Heart left ventricle (tissue), 16 donors: ENCODE measurements around the gene LPP. TPM values are rescaled to one million over a fixed set of nuclear protein-coding genes. Genes with fewer than 3 reads are reported as not detected.
A peak's percentile ranks its signal among the peaks of the same experiment; 100 is the strongest.

Experiments
- ATAC-seq, 4 donors: fragments of 200-7000 bp; cut with Tn5 transposase; one replicate each; pipeline ENCODE4 v1.9.1; 2020 to 2022; ENCODE audit warnings: moderate library complexity in 4 of 4, mild to moderate bottlenecking in 3 of 4, moderate number of reproducible peaks in 1 of 4
- DNase-seq, 5 donors: peaks; one replicate each; pipeline ENCODE4 v3.0.0-alpha.2; 2020
- H3K27ac ChIP-seq, 12 donors: fragments of 200-600 bp; sonication (generic) in 4 of 12; one replicate each; pipeline versions ENCODE4 v1.5.0 to v1.8.0; 2016 to 2022; ENCODE audit warnings: mild to moderate bottlenecking in 2 of 12
- H3K27me3 ChIP-seq, 9 donors: fragments of 200-600 bp; sonication (generic) in 2 of 9; one replicate each; pipeline versions ENCODE4 v1.5.1 to v1.8.0; 2016 to 2022; ENCODE audit warnings: mild to moderate bottlenecking in 3 of 9
- H3K36me3 ChIP-seq, 9 donors: fragments of 200-600 bp; sonication (generic) in 2 of 9; one replicate each; pipeline versions ENCODE4 v1.5.0 to v1.8.0; 2018 to 2022; ENCODE audit warnings: mild to moderate bottlenecking in 2 of 9
- H3K4me1 ChIP-seq, 12 donors: fragments of 200-600 bp; sonication (generic) in 4 of 12; one replicate each; pipeline versions ENCODE4 v1.5.0 to v1.8.0; 2016 to 2022; ENCODE audit warnings: mild to moderate bottlenecking in 3 of 12
- H3K4me3 ChIP-seq, 12 donors: fragments of 200-600 bp; sonication (generic) in 4 of 12; one replicate each; pipeline versions ENCODE4 v1.5.0 to v1.8.0; 2017 to 2022; ENCODE audit warnings: mild to moderate bottlenecking in 9 of 12, moderate library complexity in 4 of 12
- H3K9me3 ChIP-seq, 12 donors: fragments of 200-600 bp; sonication (generic) in 4 of 12; one replicate each; pipeline versions ENCODE4 v1.5.0 to v1.8.0; 2016 to 2022; ENCODE audit warnings: mild to moderate bottlenecking in 1 of 12
- CTCF ChIP-seq, 12 donors: fragments of 200-600 bp; sonication (generic) in 4 of 12; IDR thresholded peaks; one replicate each; pipeline versions ENCODE4 v1.5.0 to v1.8.0; 2018 to 2022; ENCODE audit warnings: antibody characterized with exemption in 12 of 12, mild to moderate bottlenecking in 5 of 12
- POLR2A ChIP-seq, 2 donors: fragments of 450-650 bp; IDR thresholded peaks; one replicate each; pipeline ENCODE4 v1.6.1; 2017; ENCODE audit warnings: antibody characterized with exemption in 2 of 2, mild to moderate bottlenecking in 2 of 2, moderate library complexity in 2 of 2
- WGBS, 4 donors: extraction: QIAGEN DNeasy Blood & Tissue Kit in 2 of 4; methylation state at CpG; one replicate each; pipeline versions ENCODE4 v1.1.5 to v1.1.7; 2013 to 2018; 5-methylcytosine and 5-hydroxymethylcytosine counted together
- intact Hi-C, 10 donors: fragments of 100-400 bp; cut with DNase I; formaldehyde crosslinking; loops; one replicate each; pipeline versions ENCODE4 v1.11.1 to v1.14.2; 2022
- polyA plus RNA-seq, 2 donors: library from polyadenylated mRNA; stranded (reverse); fragments of 200-250 nt; gene quantifications; one replicate each; pipeline ENCODE4 v1.2.3, GENCODE V29; 2013
- total RNA-seq, 9 donors: library from RNA; depleted of rRNA in 2 of 9; stranded (reverse); fragments of >200 nt in 2 of 9; fragmentation: NEBNext Ultra II Directional in 3 of 9; extraction: Animal tissue kit (Norgen Biotek cat#: 25700) in 3 of 9; gene quantifications; one replicate each; pipeline versions ENCODE4 v1.1.0 to v1.2.4, GENCODE V29; 2016 to 2023
- donor health status: ischemic (EF 13 %, LVEDD 7.1; RV severe dilation, severe dysfunction).
- donor health status: healthy with polysubstance abuse.
- donor health status: DM: no; HTN: yes; CAD: no.
- donor health status: DM: no; HTN: no; CAD: no.
- donor health status: ischemic (EF 25% LVEDD 6.9; RV normal size, moderate dysfunction).
- donor health status: ischemic (EF 25% LVEDD 5.7; RV mildly dilated, moderate dysfunction).
- donor health status: healthy.
- donor health status: DM: yes; HTN: yes; CAD: no.
- donor health status: ischemic (EF 35%, LVEDD 5.7; RV mildly dilated, moderate dysfunction).
- donor health status: nonischemic (EF 11% LVEDD 7.7; RV severe dilation, severe dysfunction).
- donor health status: DM: yes; HTN: yes; CAD: no.
- donor health status: PGD.
- donor health status: ischemic (EF 29% LVEDD 5.4; RV normal size, mild dysfunction).
- donor health status: nonischemic (EF 23%, LVEDD 6.1; RV moderate dilation, normal function).

The LPP gene
- total and polyA plus RNA-seq, 11 donors = 9.2 to 178 (median 100) TPM

GRCh38 chr3:188482929-188483328 lies 329.0 kb downstream of the LPP start:
- peaks cover 0 to 28% (median 8%) of the 10 kb centered on the region in 12 donors for H3K4me1 ChIP-seq
- peak in 2 of 4 donors; percentile 31 to 55 for ATAC-seq
- intact Hi-C loops = no loop called here

DNA sequence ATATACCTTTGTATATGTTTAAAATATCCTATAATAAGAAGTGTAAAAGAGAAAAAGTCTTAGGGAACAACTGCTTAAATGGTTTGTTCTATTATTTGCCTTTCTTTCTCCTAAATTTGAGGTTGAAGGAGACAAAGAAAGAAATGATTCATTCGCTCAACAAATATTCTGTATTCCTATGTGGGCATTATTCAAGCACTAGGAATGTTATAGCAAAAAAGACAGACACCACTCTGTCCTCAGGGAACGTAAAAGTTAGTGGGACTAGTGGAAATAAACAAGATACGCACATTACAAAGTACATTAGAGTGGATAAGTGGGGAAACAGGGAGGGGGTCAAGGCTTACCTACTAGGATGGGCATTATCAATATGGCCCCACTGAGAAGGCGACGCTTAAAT lies 332.2 kb downstream of the LPP start:
- 95 to 96% (median 96%) methylated on average over 5 of the region's 5 CpGs for WGBS, 4 donors
- TF ChIP-seq POLR2A (IDR thresholded peaks at IDR 0.05) = no peak
- TF ChIP-seq CTCF (IDR thresholded peaks at IDR 0.05) = no peak
- H3K4me1 ChIP-seq = peaks cover 0 to 23% (median 10%) of the 10 kb centered on the region in 12 donors
- no peak for ATAC-seq
- peak overlapping the region in 1 of 12 donors; percentile 7 for H3K27ac ChIP-seq
- no peak for DNase-seq
- no peaks in the 10 kb centered on the region for H3K9me3 ChIP-seq
- H3K36me3 ChIP-seq = peaks cover 0 to 30% (median 10%) of the 10 kb centered on the region in 9 donors
- intact Hi-C loops = no loop called here
- no peak overlapping the region for H3K4me3 ChIP-seq
- no peaks in the 10 kb centered on the region for H3K27me3 ChIP-seq

More at GRCh38 chr3:188482929-188483328, 329.0 kb downstream of the LPP start:
- Histone ChIP-seq H3K9me3 (no peaks in the 10 kb centered on the region), H3K4me3 (no peak overlapping the region), H3K27me3 (no peaks in the 10 kb centered on the region), H3K36me3 (peaks cover 0 to 21% (median 10%) of the 10 kb centered on the region in 9 donors), H3K27ac (peak overlapping the region in 1 of 12 donors; percentile 3)
- WGBS, 4 donors = 33 to 57% (median 41%) methylated on average over 4 of the region's 4 CpGs
- no peak for TF ChIP-seq CTCF (IDR thresholded peaks at IDR 0.05)
- DNase-seq = no peak

DNA sequence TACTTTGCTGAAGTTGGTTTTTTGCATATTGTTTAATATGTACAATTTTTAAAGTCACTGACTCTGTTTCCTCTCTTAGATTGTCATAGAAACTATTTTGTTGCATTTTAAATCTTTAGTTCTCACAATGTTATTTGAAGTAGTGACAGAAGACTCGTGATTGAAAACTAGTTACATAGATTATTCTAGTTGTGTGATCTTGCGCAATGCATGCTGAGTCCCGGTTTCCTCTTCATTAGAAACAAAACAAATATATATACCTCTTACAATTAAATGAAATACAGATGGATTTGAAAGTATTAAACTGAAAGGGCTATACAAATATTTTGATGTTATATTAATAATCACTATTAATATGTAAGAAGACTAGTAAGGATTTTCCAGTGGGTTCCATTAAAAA lies 333.0 kb downstream of the LPP start:
- WGBS, 4 donors = 90 to 94% (median 93%) methylated on average over 3 of the region's 3 CpGs

GRCh38 chr3:188487652-188488051 lies 333.7 kb downstream of the LPP start:
- Histone ChIP-seq H3K4me1 (peaks cover 0 to 20% (median 9%) of the 10 kb centered on the region in 12 donors), H3K9me3 (no peaks in the 10 kb centered on the region), H3K27me3 (no peaks in the 10 kb centered on the region), H3K36me3 (peaks cover 0 to 32% (median 10%) of the 10 kb centered on the region in 9 donors), H3K27ac (peak overlapping the region in 1 of 12 donors; percentile 5), H3K4me3 (no peak overlapping the region)
- DNase-seq (no peak), ATAC-seq (no peak)
- TF ChIP-seq POLR2A (IDR thresholded peaks at IDR 0.05) (no peak), CTCF (IDR thresholded peaks at IDR 0.05) (no peak)
- 95 to 98% (median 96%) methylated on average over 5 of the region's 5 CpGs for WGBS, 4 donors
- intact Hi-C loops = no loop called here

More for the DNA sequence above, 333.0 kb downstream of the LPP start:
- intact Hi-C loops = no loop called here
- no peak for TF ChIP-seq POLR2A (IDR thresholded peaks at IDR 0.05)
- no peak for TF ChIP-seq CTCF (IDR thresholded peaks at IDR 0.05)
- H3K27ac ChIP-seq = peak overlapping the region in 1 of 12 donors; percentile 7
- H3K4me1 ChIP-seq = peaks cover 3 to 25% (median 13%) of the 10 kb centered on the region in 12 donors
- DNase-seq (no peak), ATAC-seq (no peak)
- no peaks in the 10 kb centered on the region for H3K9me3 ChIP-seq
- H3K27me3 ChIP-seq = no peaks in the 10 kb centered on the region
- no peak overlapping the region for H3K4me3 ChIP-seq
- H3K36me3 ChIP-seq = peaks cover 0 to 32% (median 10%) of the 10 kb centered on the region in 9 donors
